Muscle of arm (tissue), 12 donors: ENCODE data around the gene MXRA8. TPM values are rescaled to one million over a fixed set of nuclear protein-coding genes. Genes with fewer than 3 reads are reported as not detected.
A peak's percentile ranks its signal among the peaks of the same experiment; 100 is the strongest.
"Not testable (repeated sequence)": the region's sequence is repeated elsewhere in the genome, so short reads cannot be mapped to it uniquely, and the experiment has no call there.

ENCODE experiments used
- DNase-seq: peaks from one replicate; pipeline ENCODE4 v3.0.0-alpha.2; 2013
- polyA plus RNA-seq, 12 donors: library from polyadenylated mRNA; unstranded; fragments of 120-200 nt; gene quantifications; one replicate each; pipeline ENCODE4 v1.2.1, GENCODE V29; 2013; ENCODE audit not compliant: insufficient read length in 12 of 12

Gene MXRA8
- polyA plus RNA-seq, 12 donors, result 48.9 to 192 (median 66.7) TPM; not detected in 1

GRCh38 chr1:1371746-1372711, 13.7 kb upstream of the MXRA8 start:
- peak; percentile 55 for DNase-seq

DNA sequence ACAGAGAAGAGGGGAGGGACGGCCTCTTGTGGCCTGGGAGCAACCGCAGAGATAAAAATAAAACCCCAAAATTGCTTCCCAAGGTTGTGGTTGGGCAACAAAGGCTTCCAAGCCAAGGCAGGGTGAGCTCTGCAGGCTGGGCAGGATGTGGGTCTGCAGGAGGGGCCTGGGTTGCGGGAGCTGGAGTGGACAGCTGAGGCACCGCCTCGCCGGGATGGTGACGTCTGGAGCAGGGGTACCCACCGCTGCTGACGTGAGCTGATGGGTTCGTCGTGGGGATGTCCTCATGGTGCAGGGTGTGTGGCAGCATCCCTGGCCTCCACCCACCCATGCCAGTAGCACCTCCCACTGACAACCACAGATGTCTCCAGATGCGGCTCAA, 13.0 kb upstream of the MXRA8 start:
- no peak for DNase-seq

DNA sequence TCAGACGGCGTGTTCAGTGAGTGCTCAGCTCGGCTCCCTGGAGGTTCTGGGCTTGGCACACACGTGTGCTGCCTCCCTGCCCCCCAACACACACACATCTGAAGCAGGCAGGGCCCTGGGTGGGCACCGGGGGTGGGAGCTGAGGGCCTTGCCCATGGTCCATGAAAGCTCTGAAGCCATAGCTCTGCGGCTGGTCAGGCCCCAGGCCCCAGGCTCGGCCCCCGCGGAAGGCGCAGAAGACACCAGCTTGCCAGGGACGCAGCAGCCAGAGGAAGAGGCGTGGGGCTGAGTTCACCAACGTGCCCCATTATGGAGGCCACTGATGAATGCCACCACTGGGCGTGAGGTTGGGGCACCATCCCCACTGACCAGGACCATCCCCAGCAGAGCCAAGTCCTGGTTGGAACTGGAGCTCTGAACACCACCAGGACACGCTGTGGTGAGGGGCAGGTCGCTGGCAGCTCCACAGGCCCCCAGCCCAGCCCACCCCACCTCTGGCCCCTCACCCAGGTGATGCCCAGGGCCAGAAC, 12.5 kb upstream of the MXRA8 start:
- DNase-seq, result no peak

DNA sequence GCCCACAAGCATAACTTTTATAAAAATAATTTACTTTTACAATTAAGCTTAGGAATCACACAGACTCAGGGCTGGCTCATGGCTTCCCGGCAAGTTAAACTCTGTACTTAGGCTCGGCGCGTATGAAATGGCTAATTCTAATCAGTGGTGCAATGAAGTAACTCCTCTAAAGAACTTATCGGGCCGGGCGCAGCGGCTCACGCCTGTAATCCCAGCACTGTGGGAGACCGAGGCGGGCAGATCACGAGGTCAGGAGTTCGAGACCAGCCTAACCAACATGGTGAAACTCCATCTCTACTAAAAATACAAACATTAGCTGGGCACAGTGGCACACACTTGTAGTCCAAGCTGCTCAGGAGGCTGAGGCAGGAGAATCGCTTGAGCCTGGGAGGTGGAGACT, 11.7 kb upstream of the MXRA8 start:
- not testable (repeated sequence) for DNase-seq

GRCh38 chr1:1367315-1367714, 9.0 kb upstream of the MXRA8 start:
- no peak for DNase-seq

DNA sequence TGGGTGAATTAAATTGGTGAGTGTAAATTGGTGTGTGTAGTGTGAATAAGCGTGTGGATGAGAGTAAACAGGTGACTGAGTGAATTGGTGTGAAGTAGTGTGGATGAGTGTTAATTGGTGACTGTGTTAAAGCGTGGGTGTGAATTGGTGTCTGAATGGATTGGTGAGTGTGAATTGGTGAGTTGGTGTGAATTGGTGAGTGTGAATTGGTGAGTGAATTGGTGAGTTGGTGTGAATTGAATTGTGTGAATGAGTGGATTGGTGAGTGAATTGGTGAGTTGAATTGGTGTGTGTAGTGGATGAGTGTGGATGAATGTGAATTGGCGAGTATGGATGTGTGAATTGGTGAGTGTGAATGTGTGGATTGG, 8.3 kb upstream of the MXRA8 start:
- DNase-seq, result no peak

- no peak for DNase-seq
Observed at GRCh38 chr1:1365875-1366698, 7.7 kb upstream of the MXRA8 start.

- DNase-seq, result no peak
Observed at GRCh38 chr1:1364266-1364665, 5.9 kb upstream of the MXRA8 start.

GRCh38 chr1:1361982-1362423, 3.6 kb upstream of the MXRA8 start:
- peak; percentile 74 for DNase-seq

GRCh38 chr1:1361233-1361981, 3.1 kb upstream of the MXRA8 start:
- DNase-seq, result no peak

DNA sequence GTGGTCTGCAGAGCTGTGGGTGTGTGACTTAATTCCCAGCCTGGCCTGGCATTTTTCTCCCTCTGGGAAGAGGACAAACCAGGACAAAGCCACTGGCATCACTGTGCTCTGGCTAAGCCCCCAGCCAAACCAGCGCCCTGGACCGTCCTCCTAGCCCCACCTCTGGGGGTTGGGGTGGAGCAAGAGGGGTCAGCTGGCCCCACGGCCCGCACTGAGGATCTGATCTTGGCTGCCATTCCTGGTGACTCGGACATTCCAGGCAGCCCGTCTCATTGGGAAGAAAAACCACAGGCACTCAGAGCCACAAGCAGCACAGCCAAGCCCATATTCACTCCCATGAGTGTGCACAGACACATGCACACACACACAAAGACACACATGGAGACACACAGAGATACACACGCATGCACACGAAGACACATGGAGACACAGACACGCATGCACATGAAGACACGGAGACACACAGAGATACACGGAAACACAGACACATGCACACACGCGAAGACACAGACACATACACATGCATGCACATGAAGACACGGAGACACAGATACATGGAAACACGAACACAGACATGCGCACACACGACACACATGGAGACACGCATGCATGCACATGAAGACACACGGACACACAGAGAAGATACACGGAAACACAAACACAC, 2.3 kb upstream of the MXRA8 start:
- DNase-seq, result peak; percentile 69

GRCh38 chr1:1359664-1360468, 1.5 kb upstream of the MXRA8 start:
- DNase-seq, result peak; percentile 77

DNA sequence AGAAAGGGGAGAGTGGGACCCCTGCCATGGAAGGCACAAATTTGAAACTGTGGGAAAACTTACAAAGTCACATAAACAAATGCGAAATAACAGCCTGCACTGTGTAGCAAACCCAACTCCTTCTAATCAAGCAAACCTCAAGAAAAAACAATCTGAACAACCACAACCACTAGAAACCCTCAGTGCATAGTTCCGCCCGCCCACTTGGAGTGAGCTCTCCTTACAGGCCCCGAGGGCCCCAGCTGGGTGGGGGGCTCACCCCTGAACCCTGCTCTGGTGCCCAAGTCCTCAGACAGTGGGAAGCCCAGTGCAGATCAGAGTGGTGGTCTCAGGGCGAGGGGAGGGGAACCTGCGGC, 931 bp upstream of the MXRA8 start:
- peak; percentile 52 for DNase-seq

GRCh38 chr1:1357871-1358432, 403 bp downstream of the MXRA8 start:
- no peak for DNase-seq

DNA sequence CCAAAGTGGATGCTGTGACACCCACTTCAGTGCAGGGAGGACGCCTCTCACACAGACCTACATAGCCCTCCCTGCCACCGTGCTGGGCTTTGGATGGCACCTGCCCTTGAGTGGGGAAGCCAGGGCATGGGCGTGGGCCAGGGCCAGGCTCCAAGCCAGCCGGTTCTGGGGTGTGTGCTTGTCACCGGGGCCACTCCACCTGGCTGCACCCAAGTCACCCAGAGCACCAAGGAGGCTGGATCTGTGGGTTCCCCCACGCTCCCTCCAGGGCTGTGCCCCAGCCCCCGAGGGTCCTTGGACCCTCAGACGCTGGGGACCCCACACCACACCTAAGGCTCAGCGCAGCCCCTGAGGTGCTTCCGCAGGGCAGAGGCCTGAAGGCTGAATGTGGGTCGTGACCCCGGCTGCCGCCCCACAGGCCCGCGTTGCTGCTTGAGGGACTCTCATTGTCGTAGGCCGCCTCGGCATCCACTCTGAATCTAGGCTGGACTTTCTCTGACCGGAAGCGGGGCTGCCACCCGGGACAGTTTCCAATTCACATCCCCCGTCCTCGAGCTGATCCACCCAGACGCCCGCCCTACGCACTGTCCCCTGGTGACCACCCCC, 1.5 kb downstream of the MXRA8 start:
- DNase-seq, result no peak

GRCh38 chr1:1356166-1356795, 2.1 kb downstream of the MXRA8 start:
- DNase-seq, result no peak

DNA sequence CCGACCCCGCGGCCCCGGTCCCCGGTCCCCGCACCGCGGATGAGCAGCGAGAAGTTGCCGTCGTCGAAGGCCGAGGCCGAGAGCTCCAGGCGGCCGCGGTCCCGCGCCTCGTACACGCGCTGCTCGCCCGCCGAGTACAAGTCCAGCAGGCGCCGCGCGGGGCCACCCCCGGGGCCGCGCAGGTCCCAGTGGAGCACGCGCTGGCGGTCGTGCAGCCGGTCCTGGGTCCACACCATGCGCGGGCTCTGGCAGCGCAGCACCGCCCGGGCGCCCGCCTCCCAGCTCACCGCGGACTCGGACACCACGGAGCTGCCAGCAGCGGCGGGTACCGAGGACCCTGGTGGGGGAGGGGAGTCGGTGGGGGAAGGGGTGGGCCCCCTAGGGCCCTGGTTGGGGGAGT, 2.9 kb downstream of the MXRA8 start:
- no peak for DNase-seq

DNA sequence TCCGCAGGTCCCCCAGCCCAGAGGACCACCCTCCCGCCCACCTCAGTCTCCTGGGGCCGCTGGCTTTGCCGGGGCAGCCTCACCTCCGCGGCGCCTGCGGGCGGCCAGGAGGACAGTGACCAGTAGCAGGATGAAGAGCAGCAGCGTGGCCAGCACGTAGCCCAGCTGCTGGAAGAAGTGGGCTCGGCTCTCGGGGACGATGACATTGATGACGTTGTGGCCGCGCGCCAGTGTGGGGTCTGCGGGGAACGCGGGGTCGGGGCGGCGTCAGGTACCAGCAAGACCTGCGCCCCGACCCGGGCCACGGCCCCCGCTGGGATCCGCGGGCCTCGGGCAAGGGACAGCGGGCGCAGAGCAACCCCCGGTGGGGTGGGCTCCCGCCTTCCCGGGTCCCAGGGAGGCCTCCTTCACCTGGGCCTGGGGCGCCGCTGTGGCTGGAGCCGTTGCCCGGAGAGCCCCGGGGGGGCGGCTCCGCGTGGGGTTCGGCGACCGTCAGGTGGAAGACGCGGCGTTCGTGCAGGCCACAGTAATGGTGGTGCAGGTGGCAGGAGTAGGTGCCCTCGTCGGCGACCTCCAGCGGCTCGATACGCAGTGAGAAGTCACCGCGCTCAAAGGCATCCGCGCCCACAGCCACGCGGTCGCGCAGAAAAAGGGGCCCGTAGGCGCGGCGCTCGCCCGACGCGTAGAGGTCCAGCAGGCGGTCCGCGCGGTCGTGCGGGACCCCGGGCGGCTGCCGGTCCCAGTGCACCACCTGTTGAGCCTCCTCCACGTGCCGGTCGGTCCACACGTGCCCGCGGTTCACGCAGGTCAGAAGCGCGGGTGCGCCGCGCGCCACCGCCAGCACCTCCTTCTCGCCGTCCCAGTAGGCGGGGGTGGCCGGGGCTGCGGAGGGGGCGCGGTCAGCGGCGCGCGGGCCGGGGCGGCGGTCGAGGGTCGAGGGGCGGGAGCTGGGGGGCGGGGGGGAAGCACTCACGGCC, 3.8 kb downstream of the MXRA8 start:
- DNase-seq, result no peak
